Adrenal gland (tissue), 5 donors: ENCODE measurements around the gene ROCK2.

Experiments
- POLR2A ChIP-seq, 2 donors: fragments of 450-650 bp; IDR thresholded peaks; one replicate each; pipeline ENCODE4 v1.6.1; 2017; ENCODE audit warnings: antibody characterized with exemption in 2 of 2, mild to moderate bottlenecking in 2 of 2, moderate library complexity in 1 of 2
- TF ChIP-seq, protein P1 (sequence below), 6 experiments: fragments of 450-650 bp in 4 of 6; fragments of 200-600 bp in 2 of 6; sonication (generic) in 1 of 6; IDR thresholded peaks; 1 replicate in 5 of 6; 2 replicates in 1 of 6; pipeline versions ENCODE4 v1.5.1 to v1.8.0; 2016 to 2021; ENCODE audit warnings: antibody characterized with exemption in 6 of 6, mild to moderate bottlenecking in 2 of 6, moderate library complexity in 1 of 6
- donor health status: DM: no; HTN: no; CAD: no.

DNA sequence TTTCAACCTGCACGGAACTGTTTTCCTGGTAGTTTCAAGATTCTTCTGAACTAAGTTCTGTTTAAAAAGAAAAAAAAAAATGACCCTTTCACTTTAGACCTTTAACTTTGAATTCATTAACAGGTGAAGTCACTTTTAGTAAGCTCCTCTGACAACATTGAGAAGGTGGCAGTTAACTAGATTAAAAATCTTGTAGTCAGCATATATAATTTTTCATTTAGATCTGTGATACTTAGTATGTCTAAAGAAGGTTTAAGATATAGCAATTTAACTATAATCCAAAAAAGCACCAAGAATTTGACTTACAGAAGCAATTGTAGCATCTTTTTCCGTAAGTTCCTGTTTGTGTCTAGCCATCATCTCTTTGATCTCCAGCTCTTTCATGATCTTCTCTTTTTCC, 143.8 kb downstream of the ROCK2 start:
- TF ChIP-seq, protein P1, sequence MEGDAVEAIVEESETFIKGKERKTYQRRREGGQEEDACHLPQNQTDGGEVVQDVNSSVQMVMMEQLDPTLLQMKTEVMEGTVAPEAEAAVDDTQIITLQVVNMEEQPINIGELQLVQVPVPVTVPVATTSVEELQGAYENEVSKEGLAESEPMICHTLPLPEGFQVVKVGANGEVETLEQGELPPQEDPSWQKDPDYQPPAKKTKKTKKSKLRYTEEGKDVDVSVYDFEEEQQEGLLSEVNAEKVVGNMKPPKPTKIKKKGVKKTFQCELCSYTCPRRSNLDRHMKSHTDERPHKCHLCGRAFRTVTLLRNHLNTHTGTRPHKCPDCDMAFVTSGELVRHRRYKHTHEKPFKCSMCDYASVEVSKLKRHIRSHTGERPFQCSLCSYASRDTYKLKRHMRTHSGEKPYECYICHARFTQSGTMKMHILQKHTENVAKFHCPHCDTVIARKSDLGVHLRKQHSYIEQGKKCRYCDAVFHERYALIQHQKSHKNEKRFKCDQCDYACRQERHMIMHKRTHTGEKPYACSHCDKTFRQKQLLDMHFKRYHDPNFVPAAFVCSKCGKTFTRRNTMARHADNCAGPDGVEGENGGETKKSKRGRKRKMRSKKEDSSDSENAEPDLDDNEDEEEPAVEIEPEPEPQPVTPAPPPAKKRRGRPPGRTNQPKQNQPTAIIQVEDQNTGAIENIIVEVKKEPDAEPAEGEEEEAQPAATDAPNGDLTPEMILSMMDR (IDR thresholded peaks at IDR 0.05) = no peak
- TF ChIP-seq POLR2A (IDR thresholded peaks at IDR 0.05) = no peak
